HL-60 (cell line): ENCODE measurements around the gene GIT2.

Source experiments
- CTCF ChIP-seq: IDR thresholded peaks from one replicate; pipeline ENCODE4 v1.5.1; 2011; ENCODE audit warnings: low read length, control low read depth, inconsistent platforms; ENCODE audit not compliant: insufficient read depth
- GABPA ChIP-seq: IDR thresholded peaks from 2 replicates; pipeline ENCODE4 v1.6.1; 2012; ENCODE audit warnings: low read depth
- POLR2AphosphoS5 ChIP-seq: IDR thresholded peaks from 2 replicates; pipeline ENCODE4 v1.6.1; 2012; ENCODE audit warnings: low read depth
- REST ChIP-seq: IDR thresholded peaks from 2 replicates; pipeline ENCODE4 v1.6.1; 2012; ENCODE audit warnings: low read depth; ENCODE audit not compliant: insufficient replicate concordance
- SPI1 ChIP-seq: IDR thresholded peaks from 2 replicates; pipeline ENCODE4 v1.6.1; 2012; ENCODE audit warnings: low read depth, mild to moderate bottlenecking, borderline replicate concordance

- TF ChIP-seq CTCF (no peak), POLR2AphosphoS5 (no peak), REST (no peak), GABPA (no peak), SPI1 (no peak)
These were observed 51.4 kb downstream of the GIT2 start for GRCh38 chr12:109944561-109945359.
